Endothelial cell of umbilical vein (primary cell): Measurements from ENCODE around the gene NPVF.

Experiments used
- EZH2 ChIP-seq: IDR thresholded peaks from 2 replicates; pipeline ENCODE4 v1.6.1; 2012; ENCODE audit warnings: borderline replicate concordance, low read depth, mild to moderate bottlenecking, moderate library complexity, low read length, inconsistent platforms; ENCODE audit not compliant: severe bottlenecking
- POLR2AphosphoS5 ChIP-seq: IDR thresholded peaks from 2 replicates; pipeline ENCODE4 v1.6.1; 2012; ENCODE audit warnings: low read depth, mild to moderate bottlenecking, control low read depth, low read length, moderate library complexity; ENCODE audit not compliant: insufficient read depth

- TF ChIP-seq POLR2AphosphoS5 (no peak), EZH2 (no peak)
Observed at GRCh38 chr7:25261545-25262140, 33.4 kb upstream of the NPVF start.
